ENCODE measurements around the gene TLR7. TPM values are rescaled to one million over a fixed set of nuclear protein-coding genes. Genes with fewer than 3 reads are reported as not detected.

The TLR7 gene
- total and polyA plus RNA-seq, 9 of the 15 experiments (the other 6 are each of a cell fraction or from before 2014, with no cell fraction given), result 0.04 to 0.13 (median 0.07) TPM; not detected in 6

DNA sequence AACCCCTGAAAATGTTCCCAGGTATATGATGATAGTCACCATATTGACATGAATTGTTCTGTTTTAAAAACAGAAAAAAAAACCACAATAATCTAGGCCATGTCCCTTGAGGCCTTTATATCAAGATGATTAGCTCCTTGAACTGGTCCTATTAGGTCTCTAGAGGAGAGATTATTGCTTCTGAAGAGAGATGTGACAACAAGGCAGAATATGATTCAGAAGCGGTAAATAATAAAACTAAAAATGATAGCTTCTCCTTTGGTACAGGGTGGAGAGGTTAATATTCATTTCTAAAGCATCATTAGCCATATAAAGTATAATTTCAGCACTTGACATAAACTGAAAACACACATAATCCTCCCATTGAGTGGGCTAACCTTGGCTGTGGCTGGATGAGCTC, 65.4 kb downstream of the TLR7 start (continued):
- TF ChIP-seq POLR2AphosphoS5 (IDR thresholded peaks at IDR 0.05; ENCODE audit: control insufficient read depth, insufficient read depth, low read depth, low read length) (no peak), POLR3A (IDR thresholded peaks at IDR 0.05; ENCODE audit: borderline replicate concordance, extremely low read depth, insufficient read depth, insufficient read length) (no peak), DPF2 (IDR thresholded peaks at IDR 0.05) (no peak), TCF3 (CRISPR knock-in tag; IDR thresholded peaks at IDR 0.05) (no peak)
- TF ChIP-seq, protein P1, sequence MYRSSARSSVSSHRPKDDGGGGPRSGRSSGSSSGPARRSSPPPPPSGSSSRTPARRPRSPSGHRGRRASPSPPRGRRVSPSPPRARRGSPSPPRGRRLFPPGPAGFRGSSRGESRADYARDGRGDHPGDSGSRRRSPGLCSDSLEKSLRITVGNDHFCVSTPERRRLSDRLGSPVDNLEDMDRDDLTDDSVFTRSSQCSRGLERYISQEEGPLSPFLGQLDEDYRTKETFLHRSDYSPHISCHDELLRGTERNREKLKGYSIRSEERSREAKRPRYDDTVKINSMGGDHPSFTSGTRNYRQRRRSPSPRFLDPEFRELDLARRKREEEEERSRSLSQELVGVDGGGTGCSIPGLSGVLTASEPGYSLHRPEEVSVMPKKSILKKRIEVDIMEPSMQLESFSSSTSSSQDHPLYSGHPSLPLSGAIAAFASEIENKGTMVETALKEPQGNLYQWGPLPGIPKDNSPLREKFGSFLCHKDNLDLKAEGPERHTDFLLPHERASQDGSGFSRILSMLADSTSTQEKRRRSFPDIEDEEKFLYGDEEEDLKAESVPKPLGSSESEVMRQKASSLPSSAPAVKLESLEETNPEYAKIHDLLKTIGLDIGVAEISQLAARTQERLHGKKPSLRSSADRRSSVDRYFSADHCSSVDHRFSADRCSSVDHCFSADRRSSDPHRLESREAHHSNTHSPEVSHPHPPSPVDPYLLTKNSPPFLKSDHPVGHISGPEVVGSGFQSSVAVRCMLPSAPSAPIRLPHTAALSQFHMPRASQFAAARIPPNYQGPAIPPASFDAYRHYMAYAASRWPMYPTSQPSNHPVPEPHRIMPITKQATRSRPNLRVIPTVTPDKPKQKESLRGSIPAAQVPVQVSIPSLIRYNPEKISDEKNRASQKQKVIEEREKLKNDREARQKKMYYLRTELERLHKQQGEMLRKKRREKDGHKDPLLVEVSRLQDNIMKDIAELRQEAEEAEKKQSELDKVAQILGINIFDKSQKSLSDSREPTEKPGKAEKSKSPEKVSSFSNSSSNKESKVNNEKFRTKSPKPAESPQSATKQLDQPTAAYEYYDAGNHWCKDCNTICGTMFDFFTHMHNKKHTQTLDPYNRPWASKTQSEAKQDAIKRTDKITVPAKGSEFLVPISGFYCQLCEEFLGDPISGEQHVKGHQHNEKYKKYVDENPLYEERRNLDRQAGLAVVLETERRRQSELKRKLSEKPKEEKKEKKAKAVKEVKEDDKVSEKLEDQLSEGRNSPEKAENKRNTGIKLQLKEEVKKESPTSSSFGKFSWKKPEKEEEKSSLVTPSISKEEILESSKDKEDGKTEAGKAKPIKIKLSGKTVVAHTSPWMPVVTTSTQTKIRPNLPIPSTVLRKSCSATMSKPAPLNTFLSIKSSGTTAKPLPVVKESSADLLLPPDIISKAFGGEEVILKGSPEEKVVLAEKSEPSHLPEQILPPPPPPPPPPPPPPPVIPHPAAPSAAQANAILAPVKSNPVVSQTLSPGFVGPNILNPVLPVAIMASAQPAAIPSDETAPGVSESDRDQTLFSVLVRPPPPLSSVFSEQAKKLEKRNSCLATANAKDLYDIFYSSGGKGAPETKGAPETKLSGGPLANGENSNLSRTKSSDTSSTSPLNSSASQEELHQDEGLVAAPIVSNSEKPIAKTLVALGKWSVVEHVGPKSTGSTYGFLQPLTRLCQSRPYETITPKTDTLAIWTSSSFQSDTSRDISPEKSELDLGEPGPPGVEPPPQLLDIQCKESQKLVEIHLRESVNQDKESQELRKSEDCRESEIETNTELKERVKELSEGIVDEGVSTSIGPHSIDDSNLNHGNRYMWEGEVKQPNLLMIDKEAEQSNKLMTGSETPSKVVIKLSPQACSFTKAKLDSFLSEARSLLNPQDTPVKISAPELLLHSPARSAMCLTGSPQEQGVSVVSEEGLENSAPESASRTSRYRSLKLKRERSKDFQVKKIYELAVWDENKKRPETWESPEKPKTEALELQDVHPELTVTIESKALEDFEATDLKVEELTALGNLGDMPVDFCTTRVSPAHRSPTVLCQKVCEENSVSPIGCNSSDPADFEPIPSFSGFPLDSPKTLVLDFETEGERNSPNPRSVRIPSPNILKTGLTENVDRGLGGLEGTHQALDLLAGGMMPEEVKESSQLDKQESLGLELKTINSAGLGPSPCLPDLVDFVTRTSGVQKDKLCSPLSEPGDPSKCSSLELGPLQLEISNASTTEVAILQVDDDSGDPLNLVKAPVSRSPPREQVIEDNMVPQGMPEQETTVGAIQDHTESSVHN (IDR thresholded peaks at IDR 0.05; ENCODE audit: borderline replicate concordance in 1 of 2, low read depth in 1 of 2), result no peak
